ENCODE results near the gene FFAR2. TPM values are rescaled to one million over a fixed set of nuclear protein-coding genes. Genes with fewer than 3 reads are reported as not detected.
A peak's percentile ranks its signal among the peaks of the same experiment; 100 is the strongest.

The FFAR2 gene
- total and polyA plus RNA-seq, 10 donors = 0.89 to 53.5 (median 9.7) TPM

GRCh38 chr19:35410487-35410886 lies 37.6 kb upstream of the FFAR2 start:
- 86 to 93% (median 92%) methylated on average over 5 of the region's 5 CpGs for WGBS, 5 donors
- H3K36me3 ChIP-seq = no peaks in the 10 kb centered on the region
- intact Hi-C loops (cut with DNase I; ENCODE audit: low total_unique reads) = no loop called here
- H3K4me3 ChIP-seq = no peak overlapping the region
- peaks cover 0 to 69% (median 0%) of the 10 kb centered on the region in 7 donors for H3K27me3 ChIP-seq (replicated peaks in 1 of 7)
- no peak for TF ChIP-seq POLR2AphosphoS5 (IDR thresholded peaks at IDR 0.05)
- no peak for TF ChIP-seq POLR2A (IDR thresholded peaks at IDR 0.05)
- no peak for TF ChIP-seq CTCF (IDR thresholded peaks at IDR 0.05 in 8 of 11, conservative IDR thresholded peaks at IDR 0.05 in 3 of 11)
- no peak for DNase-seq
- no peak overlapping the region for H3K27ac ChIP-seq
- peaks cover 0 to 17% (median 11%) of the 10 kb centered on the region in 6 donors for H3K4me1 ChIP-seq
- H3K9me3 ChIP-seq = no peaks in the 10 kb centered on the region

GRCh38 chr19:35414442-35414841 lies 33.6 kb upstream of the FFAR2 start:
- no peak overlapping the region for H3K27ac ChIP-seq
- intact Hi-C loops (cut with DNase I; ENCODE audit: low total_unique reads) = no loop called here
- no peak for TF ChIP-seq CTCF (IDR thresholded peaks at IDR 0.05 in 8 of 11, conservative IDR thresholded peaks at IDR 0.05 in 3 of 11)
- TF ChIP-seq POLR2AphosphoS5 (IDR thresholded peaks at IDR 0.05) = no peak
- no peak for TF ChIP-seq POLR2A (IDR thresholded peaks at IDR 0.05)
- H3K4me1 ChIP-seq = peaks cover 0 to 11% (median under 1%) of the 10 kb centered on the region in 6 donors
- DNase-seq = peak; percentile 38
- no peaks in the 10 kb centered on the region for H3K9me3 ChIP-seq
- 83 to 94% (median 90%) methylated on average over 3 of the region's 3 CpGs for WGBS, 5 donors
- no peaks in the 10 kb centered on the region for H3K36me3 ChIP-seq
- no peak overlapping the region for H3K4me3 ChIP-seq
- peaks cover 0 to 68% (median 10%) of the 10 kb centered on the region in 7 donors for H3K27me3 ChIP-seq (replicated peaks in 1 of 7)

- WGBS, 5 donors = 69 to 78% (median 74%) methylated on average over 7 of the region's 7 CpGs
- DNase-seq = peak; percentile 38
Observed at GRCh38 chr19:35416331-35416730, 31.7 kb upstream of the FFAR2 start.

GRCh38 chr19:35417278-35417677 lies 30.8 kb upstream of the FFAR2 start:
- H3K27me3 ChIP-seq (replicated peaks in 1 of 7) = peaks cover 0 to 64% (median 10%) of the 10 kb centered on the region in 7 donors
- no peak for TF ChIP-seq POLR2AphosphoS5 (IDR thresholded peaks at IDR 0.05)
- TF ChIP-seq CTCF (IDR thresholded peaks at IDR 0.05 in 8 of 11, conservative IDR thresholded peaks at IDR 0.05 in 3 of 11) = no peak
- no peak for TF ChIP-seq POLR2A (IDR thresholded peaks at IDR 0.05)
- WGBS, 5 donors = 90 to 94% (median 91%) methylated on average over 2 of the region's 2 CpGs
- no peaks in the 10 kb centered on the region for H3K9me3 ChIP-seq
- no peak for DNase-seq
- H3K4me1 ChIP-seq = peaks cover 0 to 23% (median 2%) of the 10 kb centered on the region in 6 donors
- no peak overlapping the region for H3K4me3 ChIP-seq
- H3K27ac ChIP-seq = no peak overlapping the region
- no peaks in the 10 kb centered on the region for H3K36me3 ChIP-seq
- intact Hi-C loops (cut with DNase I; ENCODE audit: low total_unique reads) = no loop called here

More at GRCh38 chr19:35416331-35416730, 31.7 kb upstream of the FFAR2 start:
- Histone ChIP-seq H3K9me3 (no peaks in the 10 kb centered on the region), H3K27ac (no peak overlapping the region), H3K27me3 (replicated peaks in 1 of 7) (peaks cover 0 to 68% (median 10%) of the 10 kb centered on the region in 7 donors), H3K36me3 (no peaks in the 10 kb centered on the region), H3K4me1 (peaks cover 0 to 21% (median 2%) of the 10 kb centered on the region in 6 donors), H3K4me3 (no peak overlapping the region)
- no peak for TF ChIP-seq POLR2AphosphoS5 (IDR thresholded peaks at IDR 0.05)
- TF ChIP-seq CTCF (IDR thresholded peaks at IDR 0.05 in 8 of 11, conservative IDR thresholded peaks at IDR 0.05 in 3 of 11) = no peak
- TF ChIP-seq POLR2A (IDR thresholded peaks at IDR 0.05) = no peak
- intact Hi-C loops (cut with DNase I; ENCODE audit: low total_unique reads) = no loop called here

Data from spleen (tissue), 11 donors.